Keratinocyte (primary cell): ENCODE measurements around the gene TRIM77.
"Not testable (repeated sequence)": the region's sequence is repeated elsewhere in the genome, so short reads cannot be mapped to it uniquely, and the experiment has no call there.

Experiments used
- CTCF ChIP-seq, 3 experiments: IDR thresholded peaks in 1 of 3; conservative IDR thresholded peaks in 1 of 3; optimal IDR thresholded peaks in 1 of 3; 2 replicates in 2 of 3; 3 replicates in 1 of 3; pipeline versions ENCODE3 to v1.5.1; 2011; ENCODE audit warnings: low read length in 3 of 3, mild to moderate bottlenecking in 3 of 3, moderate library complexity in 2 of 3, control low read depth in 1 of 3, inconsistent platforms in 1 of 3; ENCODE audit not compliant: insufficient read depth in 2 of 3; ENCODE audit errors: extremely low read depth in 1 of 3
- EZH2 ChIP-seq: IDR thresholded peaks from one replicate; pipeline ENCODE4 v1.6.1; 2012; ENCODE audit warnings: inconsistent platforms, mild to moderate bottlenecking, low read length, moderate library complexity

GRCh38 chr11:89724866-89725498, 14.9 kb downstream of the TRIM77 start:
- TF ChIP-seq CTCF (optimal IDR thresholded peaks at IDR 0.05 in 1 of 3, IDR thresholded peaks at IDR 0.05 in 1 of 3, conservative IDR thresholded peaks at IDR 0.05 in 1 of 3; ENCODE audit: extremely low read depth in 1 of 3, insufficient read depth in 2 of 3, low read length in 3 of 3); EZH2: not testable (repeated sequence)
